T1000 (cell line): Measurements from ENCODE around the gene ALG3.
A peak's percentile ranks its signal among the peaks of the same experiment; 100 is the strongest.

ENCODE experiments used
- DNase-seq: peaks from one replicate; lab custom pipeline; 2025; ENCODE audit warnings: mixed read lengths; lab: John Stamatoyannopoulos, UW

Gene ALG3

DNA sequence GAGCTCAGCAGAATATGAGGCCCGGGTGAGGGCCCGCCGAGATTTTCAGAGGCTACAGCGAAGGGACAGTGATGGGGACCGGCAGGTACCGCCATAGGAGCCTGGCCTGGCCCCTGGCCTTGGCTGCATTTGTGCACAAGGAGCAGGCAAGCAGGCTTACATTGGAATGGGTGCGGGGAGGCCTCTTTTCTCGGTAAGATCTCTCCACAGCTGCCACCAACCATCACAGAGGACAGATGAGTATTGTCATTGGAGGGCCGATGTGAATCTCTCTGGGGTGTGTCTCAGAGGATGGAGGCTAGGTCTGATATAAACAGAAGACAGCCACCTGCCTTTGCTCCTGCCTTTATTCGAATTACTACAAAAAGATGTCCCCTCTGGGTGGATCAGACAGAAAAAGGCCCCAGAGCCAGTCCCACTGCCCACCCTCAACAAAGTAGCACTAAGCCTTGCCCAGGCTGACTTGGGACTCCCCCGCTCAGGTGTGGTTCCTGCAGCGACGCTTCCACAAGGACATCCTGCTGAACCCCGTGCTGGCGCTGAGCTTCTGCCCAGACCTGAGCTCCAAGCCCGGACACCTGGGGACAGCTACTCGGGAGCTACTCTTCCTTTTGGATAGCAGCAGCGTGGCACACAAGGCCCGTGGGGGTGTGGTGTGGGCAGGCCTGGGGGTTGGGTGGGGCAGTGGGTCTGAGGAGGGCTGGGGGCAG lies 13.9 kb downstream of the ALG3 start:
- DNase-seq = no peak

DNA sequence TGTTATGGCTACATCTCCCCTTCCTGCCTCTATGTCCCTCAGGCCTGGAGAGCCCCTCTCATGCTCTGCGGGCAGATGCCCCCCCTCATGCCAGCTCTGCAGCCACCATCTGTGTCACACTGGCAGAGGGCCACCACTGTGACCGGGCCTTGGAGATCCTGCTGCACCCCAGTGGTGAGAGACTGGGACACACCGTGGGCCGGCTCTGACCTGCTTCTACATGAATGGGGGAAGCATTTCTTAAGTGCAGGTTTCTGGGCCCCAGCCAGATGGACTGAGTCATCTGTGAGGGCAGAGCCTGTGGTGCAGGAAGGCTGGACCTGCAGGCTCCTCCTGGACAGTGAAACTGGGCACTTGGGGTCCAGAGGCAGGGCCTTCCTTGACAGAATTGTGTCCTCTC lies 14.5 kb downstream of the ALG3 start:
- DNase-seq = peak; percentile 62

DNA sequence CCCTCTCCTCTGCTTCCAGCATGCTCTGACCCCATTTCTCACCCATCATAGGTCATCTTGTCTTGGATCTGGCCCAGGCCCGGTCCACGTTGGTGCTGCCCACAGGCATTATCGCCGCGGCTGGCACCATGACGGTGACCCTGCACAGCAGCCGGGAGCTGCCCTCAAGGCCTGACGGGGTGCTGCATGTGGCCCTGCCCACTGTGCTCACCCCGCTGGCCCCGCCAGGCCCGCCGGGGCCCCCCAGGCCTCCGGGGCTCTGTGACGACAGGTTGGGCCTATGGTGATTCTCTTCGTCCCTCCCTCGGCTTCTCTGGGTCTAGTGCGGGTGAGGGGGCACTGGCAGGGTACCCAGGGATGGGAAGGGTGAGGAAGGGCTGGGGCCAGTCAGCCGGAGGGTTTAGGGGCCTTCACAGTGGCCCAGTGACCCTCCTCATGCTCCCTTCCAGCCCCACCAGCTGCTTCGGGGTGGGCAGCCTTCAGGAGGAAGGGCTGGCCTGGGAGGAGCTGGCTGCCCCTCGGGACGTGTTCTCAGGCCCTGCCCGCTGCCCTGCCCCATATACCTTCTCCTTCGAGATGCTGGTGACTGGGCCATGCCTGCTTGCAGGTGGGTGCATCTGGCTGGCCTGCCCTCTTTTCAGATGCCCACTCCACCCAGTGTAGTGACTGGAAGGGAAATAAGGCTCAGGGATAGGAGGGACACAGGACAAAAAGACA lies 15.5 kb downstream of the ALG3 start:
- DNase-seq = no peak

DNA sequence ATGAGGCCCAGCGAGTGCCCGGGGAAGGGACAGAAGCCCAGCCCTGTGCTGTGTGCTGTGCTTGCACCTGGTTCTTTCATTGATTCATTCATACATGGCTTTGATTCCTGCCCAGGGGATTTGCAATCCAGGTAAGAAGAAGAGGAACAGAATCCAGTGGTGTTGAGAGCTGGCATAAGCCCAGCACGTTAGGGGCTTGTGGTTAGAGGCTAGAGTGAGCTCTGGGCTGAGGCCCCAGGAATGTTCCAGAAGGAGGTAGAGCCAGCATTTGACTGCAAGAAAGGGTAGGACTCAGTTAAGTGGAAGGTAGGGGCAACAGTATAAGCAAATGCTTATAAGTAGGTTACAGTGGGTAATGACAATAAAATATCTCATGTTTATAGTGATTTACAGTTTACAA lies 17.1 kb downstream of the ALG3 start:
- DNase-seq = no peak

DNA sequence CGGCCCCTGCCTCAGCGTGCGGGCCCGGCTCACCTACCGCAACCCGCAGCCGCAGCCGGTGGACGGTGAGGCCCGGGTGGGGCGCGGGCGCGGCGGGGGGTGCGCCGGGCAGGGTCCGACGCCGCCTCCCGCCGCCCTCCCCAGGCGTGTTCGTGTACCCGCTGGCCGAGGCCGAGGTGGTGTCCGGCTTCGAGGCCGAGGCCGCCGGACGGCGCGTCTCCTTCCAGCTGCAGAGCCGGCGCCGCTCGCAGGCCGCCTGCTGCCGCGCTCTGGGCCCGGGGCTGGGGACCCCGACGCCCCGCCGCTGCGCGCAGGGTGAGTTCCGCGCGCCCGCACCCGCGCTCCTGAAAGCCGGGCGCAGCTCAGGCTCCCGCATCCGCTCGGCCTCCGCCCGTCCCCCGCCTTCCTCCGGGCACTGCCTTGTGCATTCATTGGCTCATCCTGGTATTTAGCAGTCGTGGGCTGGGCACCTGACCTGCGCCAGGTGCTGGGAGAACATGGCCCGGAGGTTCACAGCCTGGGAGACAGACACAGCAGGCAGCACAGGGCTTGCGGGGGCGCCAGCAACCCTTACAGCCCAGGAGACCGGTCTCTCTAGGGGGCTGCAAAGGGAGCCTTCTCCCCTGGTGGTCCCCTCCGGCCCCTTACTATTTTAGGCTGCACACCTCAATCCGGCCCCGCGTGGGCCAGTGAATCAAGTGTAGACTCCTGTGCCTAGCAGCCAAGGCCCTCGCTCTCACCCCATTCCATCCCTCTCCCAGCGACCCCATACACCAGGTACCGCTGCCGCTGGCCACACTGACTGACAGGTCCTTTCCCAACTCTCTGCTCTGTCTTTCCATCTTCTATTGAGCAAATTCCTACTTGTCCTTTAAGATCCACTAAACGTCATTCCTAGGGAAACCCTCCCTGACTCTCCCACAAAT lies 17.9 kb downstream of the ALG3 start:
- no peak for DNase-seq

DNA sequence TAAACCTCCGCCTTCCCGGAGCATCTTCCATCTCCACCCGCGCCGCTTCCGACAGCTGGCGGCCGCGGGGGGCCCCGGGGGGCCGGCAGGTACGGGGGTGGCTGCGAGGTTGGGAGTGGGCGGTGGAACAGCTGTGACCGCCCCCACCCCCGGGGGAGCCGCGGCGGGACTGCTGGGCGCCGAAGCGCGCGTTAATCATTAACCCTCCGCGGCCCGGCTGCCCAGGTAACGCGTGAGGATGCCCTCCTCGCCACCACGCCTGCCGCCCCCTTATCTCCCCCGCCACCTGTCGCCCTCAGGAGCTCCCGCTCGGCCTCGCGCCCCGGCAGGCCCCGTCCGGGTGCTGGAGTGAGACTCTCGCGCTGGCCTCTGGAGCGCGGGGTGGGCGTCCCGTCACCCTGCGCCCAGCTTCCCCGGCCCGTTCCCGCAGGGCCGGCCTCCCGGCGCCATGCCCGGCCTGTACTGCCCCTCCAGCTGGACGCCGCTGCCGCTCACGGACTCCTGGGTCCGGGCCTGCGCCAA lies 18.6 kb downstream of the ALG3 start:
- DNase-seq = no peak

DNA sequence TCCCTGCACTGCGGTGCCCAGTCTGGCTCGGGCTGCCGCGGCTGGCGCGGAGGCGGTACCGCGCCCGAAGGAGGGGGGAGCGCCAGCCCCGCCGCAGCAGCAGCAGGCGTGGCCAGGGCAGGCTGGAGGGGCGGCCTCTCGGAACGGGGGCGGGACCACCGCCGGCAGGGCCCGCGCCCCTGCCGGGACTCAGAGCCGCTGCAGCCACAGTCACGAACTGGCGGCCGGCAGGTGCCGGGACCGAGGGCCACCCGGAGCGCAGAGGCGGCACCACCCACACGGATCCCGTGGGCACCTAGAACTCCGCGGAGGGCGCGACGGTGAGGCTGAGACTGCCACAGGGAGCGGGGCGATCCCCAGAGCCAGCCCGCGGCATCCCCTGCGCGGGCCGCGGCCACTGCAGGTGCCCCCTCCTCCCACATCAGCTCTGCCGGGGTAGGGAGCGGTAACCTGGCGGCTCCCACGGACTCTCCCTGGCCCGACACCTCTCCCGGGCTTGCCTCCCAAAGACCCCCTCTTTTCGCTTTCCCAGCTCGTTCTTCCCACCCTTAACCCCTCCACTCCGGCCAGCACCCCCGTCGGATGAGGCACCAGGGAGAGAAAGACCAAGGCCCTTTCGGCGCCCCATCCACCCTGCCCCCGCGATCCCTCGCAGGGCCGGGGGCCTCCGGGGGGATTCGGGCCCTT lies 19.2 kb downstream of the ALG3 start, which contains the start of gene VWA5B2:
Gene VWA5B2, plus strand, starts transcription at position 192 of the 687 bp plus-strand sequence. CDS start 944 bp downstream, outside the sequence.
- DNase-seq = peak; percentile 56

DNA sequence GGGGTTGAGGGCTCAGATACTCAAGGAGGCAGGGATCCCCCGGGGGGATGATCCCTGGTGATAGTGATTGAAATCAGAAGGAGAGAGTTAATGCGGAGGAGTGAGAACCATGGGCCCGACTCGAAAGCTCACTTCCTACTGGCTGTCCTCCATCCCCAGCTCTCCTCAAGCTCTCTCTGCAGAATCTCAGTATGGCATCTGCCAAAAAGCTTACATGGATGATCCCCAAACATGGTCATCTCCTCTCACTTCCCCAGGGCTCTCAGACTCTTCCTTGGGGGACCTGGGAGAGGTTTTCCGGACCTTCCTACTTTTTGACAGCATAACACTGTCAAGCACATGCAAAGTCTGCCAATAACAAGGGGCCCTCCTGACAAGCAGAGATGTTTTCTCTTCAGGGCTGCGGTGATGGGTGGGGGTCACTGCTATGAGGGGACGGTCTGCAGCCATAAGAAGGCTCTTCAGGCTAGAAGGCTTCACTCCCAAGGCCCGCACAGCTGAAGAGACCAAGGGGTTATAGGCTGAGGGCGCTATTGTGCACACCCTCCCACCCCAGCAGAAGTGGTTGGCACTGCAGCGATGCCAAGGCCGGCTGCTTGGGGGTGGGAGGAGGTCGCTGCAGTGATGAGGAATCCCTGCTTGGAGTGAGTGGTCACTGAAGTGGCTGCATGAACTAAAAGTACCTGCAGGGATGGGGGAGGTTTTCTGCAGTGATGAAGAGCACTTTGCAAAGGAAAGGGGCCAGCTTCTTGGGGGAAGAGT lies 20.2 kb downstream of the ALG3 start:
- no peak for DNase-seq

DNA sequence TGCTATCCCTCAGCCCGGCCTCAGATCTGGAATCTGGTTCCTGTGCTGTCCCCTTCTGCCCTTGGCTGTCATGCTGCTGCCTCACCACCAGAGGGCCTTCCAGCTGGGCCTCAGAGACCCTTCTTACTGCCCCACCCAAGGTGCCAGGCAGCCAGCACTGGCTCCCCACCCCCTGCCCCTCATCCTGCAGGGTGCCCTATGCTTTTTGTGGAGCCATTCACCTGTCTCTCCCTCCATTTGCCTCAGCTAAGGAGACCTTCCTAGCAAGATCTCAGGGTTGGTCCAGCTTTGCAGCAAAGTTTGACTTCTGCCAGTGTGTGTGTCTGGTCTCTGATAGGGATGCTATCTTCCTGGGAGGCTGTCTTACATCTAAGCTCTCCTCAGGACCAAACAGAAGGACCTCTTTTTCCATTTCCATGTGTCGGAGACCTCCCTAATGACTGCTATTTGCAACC lies 21.3 kb downstream of the ALG3 start:
- no peak for DNase-seq

DNA sequence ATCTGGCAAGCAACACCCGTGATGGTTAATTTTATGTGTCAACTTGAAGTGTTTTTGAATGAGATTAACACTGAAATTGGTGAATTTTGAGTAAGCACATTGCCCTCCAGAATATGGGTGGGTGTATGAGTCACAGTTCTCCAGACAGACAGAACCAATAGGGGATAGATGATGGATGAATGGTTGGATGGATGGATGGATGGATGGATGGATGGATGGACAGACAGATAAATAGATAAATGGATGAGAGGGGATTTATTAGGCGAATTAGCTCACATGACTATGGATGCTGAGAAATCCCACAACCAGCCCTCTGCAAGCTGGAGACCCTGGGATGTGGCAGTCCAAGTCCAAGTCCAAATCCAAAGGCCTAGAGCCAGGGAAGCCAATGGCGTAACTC lies 24.8 kb downstream of the ALG3 start:
- DNase-seq = no peak

DNA sequence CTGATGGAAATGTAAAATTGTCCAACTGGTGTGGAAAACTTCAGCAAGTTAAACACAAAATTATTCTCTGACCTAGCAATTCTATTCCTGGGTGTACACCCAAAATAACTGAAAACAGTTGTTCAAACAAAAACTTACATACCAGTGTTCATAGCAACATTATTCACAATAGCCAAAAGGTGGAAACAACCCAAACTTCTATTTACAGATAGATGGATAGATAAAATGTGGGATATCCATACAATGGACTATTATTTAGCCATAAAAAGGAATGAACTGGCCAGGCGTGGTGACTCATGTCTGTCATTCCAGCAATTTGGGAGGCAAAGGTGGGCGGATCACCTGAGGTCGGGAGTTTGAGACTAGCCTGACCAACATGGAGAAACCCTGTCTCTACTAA lies 26.2 kb downstream of the ALG3 start:
- no peak for DNase-seq

DNA sequence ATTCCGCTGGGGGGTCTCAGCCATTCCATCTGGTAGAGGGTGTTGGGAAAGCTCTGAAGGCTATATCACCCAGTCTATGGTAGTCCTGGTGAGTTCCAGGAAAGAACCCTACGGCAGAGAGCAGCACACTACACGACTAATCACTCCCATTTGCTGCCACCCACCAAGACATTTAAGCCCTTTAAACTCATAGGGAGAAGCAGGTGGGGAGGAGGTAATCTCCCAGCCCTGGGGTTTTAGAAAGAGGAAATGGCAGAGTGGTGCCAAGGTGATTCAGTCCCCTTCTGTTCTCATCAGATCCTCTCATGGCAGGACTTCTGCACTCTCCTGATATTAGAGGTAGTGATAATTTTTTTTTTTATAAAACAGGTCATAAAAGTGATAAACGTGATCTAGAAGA lies 29.9 kb downstream of the ALG3 start:
- no peak for DNase-seq

DNA sequence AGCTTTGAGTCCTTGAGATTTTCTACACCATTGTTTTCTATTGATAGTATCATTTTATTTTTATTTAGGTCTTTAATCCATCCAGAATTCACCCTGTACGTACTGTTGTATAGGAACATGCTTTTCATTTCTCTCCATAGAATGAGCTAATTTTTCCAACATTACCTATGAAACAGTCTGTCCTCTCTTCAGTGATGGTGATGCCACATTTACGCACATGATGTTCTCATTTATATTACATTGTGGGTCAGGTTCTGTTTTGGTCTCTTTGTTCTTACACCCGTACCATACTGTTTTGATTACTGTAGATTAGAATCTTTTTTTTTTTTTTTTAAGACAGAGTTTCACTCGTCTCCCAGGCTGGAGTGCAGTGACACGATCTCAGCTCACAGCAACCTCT lies 37.0 kb downstream of the ALG3 start:
- DNase-seq = no peak

DNA sequence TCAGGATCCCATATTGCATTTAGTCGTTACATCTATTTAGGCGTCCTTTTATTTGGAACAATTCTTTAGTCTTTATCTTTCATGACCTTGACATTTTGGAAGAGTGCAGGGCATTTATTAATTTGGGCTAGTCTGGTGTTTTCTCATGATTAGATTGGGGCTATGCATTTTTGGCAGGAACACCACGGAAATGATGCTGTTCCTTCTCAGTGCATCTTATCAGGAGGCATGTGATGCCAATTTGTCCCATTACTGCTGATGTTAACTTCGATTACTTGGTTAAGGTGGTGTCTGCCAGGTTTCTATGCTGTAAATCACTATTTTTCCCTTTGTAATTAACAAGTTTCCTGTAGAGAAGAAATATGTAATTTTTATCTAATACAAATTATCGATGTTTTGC lies 37.5 kb downstream of the ALG3 start:
- DNase-seq = no peak

DNA sequence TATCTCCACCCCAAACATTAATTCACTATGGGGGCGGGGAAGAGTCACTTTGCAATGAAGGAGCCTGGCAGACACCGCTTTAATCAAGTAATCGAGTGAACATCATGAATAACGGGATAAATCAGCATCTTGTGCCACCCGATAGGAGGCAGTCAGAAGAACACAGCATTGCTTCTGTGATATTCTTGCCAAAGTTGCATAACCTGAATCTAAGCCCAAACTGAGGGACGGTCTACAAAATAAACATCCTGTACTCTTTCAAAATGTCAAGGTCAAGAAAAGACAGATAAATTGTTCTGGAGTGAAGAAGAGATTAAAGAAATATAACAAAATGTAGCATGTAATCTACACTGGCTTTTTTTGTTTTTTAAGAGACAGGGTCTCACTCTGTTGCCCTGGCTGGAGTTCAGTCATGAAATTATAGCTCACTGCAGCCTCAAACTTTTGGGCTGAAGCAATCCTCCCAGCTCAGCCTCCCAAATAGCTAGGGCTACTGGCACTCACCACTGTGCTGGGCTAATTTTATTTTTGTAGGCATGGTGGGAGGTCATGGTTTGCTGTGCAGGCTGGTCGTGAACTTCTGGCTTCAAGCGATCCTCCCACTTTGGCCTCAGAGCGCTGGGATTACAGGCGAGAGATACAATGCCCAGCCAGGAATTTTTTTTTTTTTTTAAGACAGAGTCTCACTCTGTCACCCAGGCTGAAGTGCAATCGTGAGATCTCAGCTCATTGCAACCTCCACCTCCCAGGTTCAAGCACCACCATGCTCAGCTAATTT lies 39.4 kb downstream of the ALG3 start:
- no peak for DNase-seq

DNA sequence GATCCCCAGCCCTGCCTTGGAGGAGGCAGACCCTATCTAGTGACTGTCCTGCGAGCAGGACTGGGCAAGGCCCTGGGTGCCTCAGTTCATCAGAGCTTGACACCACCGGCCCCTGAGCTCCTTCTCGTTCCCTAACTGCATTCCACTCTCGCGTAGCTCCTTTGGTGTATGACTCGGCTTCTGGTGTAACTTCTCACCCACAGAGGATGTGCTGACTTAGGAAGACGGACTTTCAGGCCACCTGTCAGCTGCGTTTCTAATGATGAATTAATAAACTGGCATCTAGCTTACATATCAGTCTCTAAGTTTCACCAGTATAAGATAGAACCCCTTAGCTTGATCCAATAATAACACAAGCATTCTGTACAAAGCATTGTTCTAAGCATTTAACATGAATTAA lies 45.2 kb downstream of the ALG3 start:
- no peak for DNase-seq

DNA sequence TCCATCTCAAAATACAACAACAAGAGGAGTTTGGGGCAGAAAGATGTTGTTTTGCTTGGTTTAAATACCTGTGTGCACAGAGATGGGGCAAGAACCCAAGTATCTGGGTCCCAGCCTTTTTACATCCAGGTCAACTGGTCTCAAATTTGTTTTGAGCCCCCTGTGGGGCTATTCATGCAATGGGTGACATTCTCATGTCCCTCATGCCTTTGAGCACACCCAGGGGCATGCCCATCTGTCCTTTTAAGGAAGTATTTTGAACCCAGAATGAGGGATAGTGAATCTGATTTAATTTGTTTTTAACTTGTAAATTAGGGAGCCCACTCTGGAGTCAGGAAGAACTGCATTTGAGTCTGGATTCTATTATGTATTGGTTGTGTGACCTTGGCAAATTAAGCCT lies 47.9 kb downstream of the ALG3 start:
- DNase-seq = no peak

DNA sequence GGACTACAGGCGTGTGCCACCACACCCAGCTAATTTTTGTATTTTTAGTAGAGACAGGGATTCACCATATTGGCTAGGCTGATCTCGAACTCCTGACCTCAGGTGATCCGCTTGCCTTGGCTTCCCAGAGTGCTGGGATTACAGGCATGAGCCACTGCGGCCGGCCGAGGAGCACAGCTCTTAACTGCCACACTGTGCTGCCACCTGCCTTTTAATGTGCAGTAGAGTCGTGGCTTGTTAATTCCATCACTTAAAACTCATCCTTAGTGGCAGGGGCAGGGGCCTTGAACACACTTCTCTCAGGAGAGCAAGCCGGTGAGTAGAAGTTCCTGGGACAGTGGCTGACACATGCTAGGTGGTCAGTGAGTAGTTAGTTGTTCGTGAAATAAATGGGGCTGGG lies 50.3 kb downstream of the ALG3 start:
- DNase-seq = no peak

DNA sequence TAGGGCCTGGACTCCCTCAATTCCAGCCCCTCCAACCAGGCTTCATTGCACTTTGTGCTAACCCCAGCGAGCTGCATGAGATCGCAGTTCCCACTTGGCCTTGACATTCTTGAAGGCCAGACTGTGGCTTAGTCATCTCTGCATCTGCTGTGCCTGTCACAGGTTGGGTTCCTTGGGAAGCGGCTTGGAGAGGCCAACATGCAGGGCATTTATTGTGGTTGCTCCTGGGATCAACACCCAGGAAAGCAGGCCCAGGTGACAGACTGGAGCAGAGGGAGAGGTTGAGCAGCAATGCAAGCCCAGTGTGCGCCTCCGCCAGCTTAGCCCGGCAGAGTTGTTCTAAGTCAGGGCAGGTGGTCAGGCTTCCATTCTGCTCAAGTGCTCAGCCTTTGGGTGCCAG lies 52.2 kb downstream of the ALG3 start:
- DNase-seq = no peak

DNA sequence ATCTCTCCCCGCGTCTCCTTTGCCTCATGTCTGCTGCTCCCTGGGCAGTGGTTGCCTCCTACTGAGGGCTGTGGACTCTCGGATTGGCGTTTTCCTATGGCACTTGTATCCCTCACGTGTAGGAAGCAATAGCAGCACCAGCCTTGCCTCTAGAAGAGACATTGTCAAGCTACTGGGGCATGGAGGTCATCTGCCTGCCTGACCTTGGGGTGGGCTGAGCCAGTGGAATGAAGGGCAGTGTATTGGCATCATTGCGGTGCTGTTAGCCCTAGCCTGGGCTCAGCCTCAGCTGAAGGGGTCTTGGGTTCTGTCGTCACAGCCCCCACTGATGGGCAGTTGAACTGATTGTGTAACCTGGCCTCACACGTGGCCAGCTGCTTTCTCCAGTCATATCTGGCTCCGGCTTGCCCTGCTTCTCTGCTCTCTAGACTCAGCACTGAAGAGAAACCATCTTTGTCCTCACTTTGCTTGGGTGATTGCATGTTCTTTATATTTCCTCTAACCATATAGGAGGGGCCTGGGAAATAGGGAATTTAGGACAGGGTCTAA lies 54.7 kb downstream of the ALG3 start:
- no peak for DNase-seq
